Liver (tissue), 9 donors: ENCODE measurements around the gene CIAPIN1. TPM values are rescaled to one million over a fixed set of nuclear protein-coding genes. Genes with fewer than 3 reads are reported as not detected.

Experiments used
- DNase-seq: peaks from one replicate; pipeline ENCODE4 v3.0.0-alpha.2; 2017; ENCODE audit warnings: low spot score
- H3K27ac ChIP-seq, 2 donors: one replicate each; pipeline ENCODE4 v1.7.0; 2013; ENCODE audit warnings: inconsistent platforms in 2 of 2, low read length in 2 of 2, control low read depth in 1 of 2, low read depth in 1 of 2, mild to moderate bottlenecking in 1 of 2
- H3K27me3 ChIP-seq, 4 donors: one replicate each; pipeline versions ENCODE4 v1.6.1 to v1.7.0; 2013; ENCODE audit warnings: low read length in 3 of 4, inconsistent platforms in 1 of 4, mild to moderate bottlenecking in 1 of 4, moderate library complexity in 1 of 4; ENCODE audit not compliant: control insufficient read depth in 4 of 4, insufficient read depth in 4 of 4
- H3K36me3 ChIP-seq, 4 donors: one replicate each; pipeline versions ENCODE4 v1.6.1 to v1.7.0; 2013; ENCODE audit warnings: low read length in 3 of 4, mild to moderate bottlenecking in 3 of 4, low read depth in 1 of 4, moderate library complexity in 1 of 4; ENCODE audit not compliant: control insufficient read depth in 4 of 4, insufficient read depth in 3 of 4
- H3K4me1 ChIP-seq, 4 donors: one replicate each; pipeline versions ENCODE4 v1.6.1 to v1.7.0; 2013; ENCODE audit warnings: low read length in 3 of 4, mild to moderate bottlenecking in 3 of 4, moderate library complexity in 1 of 4; ENCODE audit not compliant: control insufficient read depth in 4 of 4, insufficient read depth in 4 of 4
- H3K4me3 ChIP-seq, 3 donors: one replicate each; pipeline versions ENCODE4 v1.6.1 to v1.7.0; 2013; ENCODE audit warnings: low read length in 3 of 3, control low read depth in 1 of 3, low read depth in 1 of 3, mild to moderate bottlenecking in 1 of 3
- H3K9ac ChIP-seq, 2 donors: one replicate each; pipeline ENCODE4 v1.7.0; 2013; ENCODE audit warnings: low read length in 2 of 2, mild to moderate bottlenecking in 2 of 2, moderate library complexity in 2 of 2, control low read depth in 1 of 2, low read depth in 1 of 2
- H3K9me3 ChIP-seq, 4 donors: one replicate each; pipeline versions ENCODE4 v1.6.1 to v1.7.0; 2013; ENCODE audit warnings: low read length in 3 of 4; ENCODE audit not compliant: control insufficient read depth in 4 of 4
- EGR1 ChIP-seq, 2 donors: IDR thresholded peaks; 2 replicates each; pipeline ENCODE4 v1.6.1; 2016 to 2018; ENCODE audit warnings: antibody characterized with exemption in 2 of 2, low read depth in 2 of 2
- FOXA1 ChIP-seq: IDR thresholded peaks from 2 replicates; pipeline ENCODE4 v1.6.1; 2016; ENCODE audit warnings: antibody characterized with exemption
- FOXA2 ChIP-seq: IDR thresholded peaks from 2 replicates; pipeline ENCODE4 v1.6.1; 2016; ENCODE audit warnings: antibody characterized with exemption
- GABPA ChIP-seq, 2 donors: IDR thresholded peaks in 1 of 2; conservative IDR thresholded peaks in 1 of 2; 2 replicates each; pipeline ENCODE4 v1.6.1; 2016; ENCODE audit warnings: antibody characterized with exemption in 2 of 2, mild to moderate bottlenecking in 1 of 2, moderate library complexity in 1 of 2
- HNF4A ChIP-seq, 2 donors: conservative IDR thresholded peaks; 2 replicates each; pipeline ENCODE4 v1.6.1; 2016; ENCODE audit warnings: antibody characterized with exemption in 2 of 2, mild to moderate bottlenecking in 2 of 2
- JUND ChIP-seq, 2 donors: IDR thresholded peaks; 2 replicates each; pipeline ENCODE4 v1.6.1; 2016; ENCODE audit warnings: antibody characterized with exemption in 2 of 2
- MAX ChIP-seq: IDR thresholded peaks from 2 replicates; pipeline ENCODE4 v1.6.1; 2016; ENCODE audit warnings: antibody characterized with exemption
- NR2F2 ChIP-seq: IDR thresholded peaks from 2 replicates; pipeline ENCODE4 v1.6.1; 2016; ENCODE audit warnings: antibody characterized with exemption
- RAD21 ChIP-seq, 2 donors: IDR thresholded peaks; 2 replicates each; pipeline ENCODE4 v1.6.1; 2016; ENCODE audit warnings: antibody characterized with exemption in 2 of 2, mild to moderate bottlenecking in 2 of 2
- REST ChIP-seq: IDR thresholded peaks from 2 replicates; pipeline ENCODE4 v1.6.1; 2016; ENCODE audit warnings: antibody characterized with exemption, mild to moderate bottlenecking
- RXRA ChIP-seq, 2 donors: IDR thresholded peaks; 2 replicates each; pipeline ENCODE4 v1.6.1; 2017 to 2018; ENCODE audit warnings: antibody characterized with exemption in 2 of 2, mild to moderate bottlenecking in 1 of 2
- SP1 ChIP-seq: IDR thresholded peaks from 2 replicates; pipeline ENCODE4 v1.6.1; 2018; ENCODE audit warnings: antibody characterized with exemption, mild to moderate bottlenecking
- YY1 ChIP-seq: IDR thresholded peaks from 2 replicates; pipeline ENCODE4 v1.6.1; 2016; ENCODE audit warnings: antibody characterized with exemption, mild to moderate bottlenecking
- ZBTB33 ChIP-seq: IDR thresholded peaks from 2 replicates; pipeline ENCODE4 v1.6.1; 2016; ENCODE audit warnings: antibody characterized with exemption
- WGBS: extraction: QIAGEN DNeasy Blood & Tissue Kit; methylation state at CpG from one replicate; pipeline ENCODE4 v1.1.7; 2013; 5-methylcytosine and 5-hydroxymethylcytosine counted together
- polyA plus RNA-seq, 2 donors: library from polyadenylated mRNA; stranded (reverse) in 1 of 2; unstranded in 1 of 2; fragments of 200-250 nt in 1 of 2; fragments of >200 nt in 1 of 2; fragmentation: Nextera tagmentation in 1 of 2; extraction: Ambion mirVana in 1 of 2; gene quantifications; one replicate each; pipeline versions ENCODE4 v1.2.1 to v1.2.3, GENCODE V29; 2013 to 2015
- total RNA-seq, 2 donors: library from RNA; depleted of rRNA; stranded (reverse); fragments of >200 nt; gene quantifications; one replicate each; pipeline ENCODE4 v1.2.3, GENCODE V29; 2014
- donor health status: healthy.
- donor health status: healthy.
- donor health status: healthy.
- donor health status: healthy.
- donor health status: healthy.

The CIAPIN1 gene
- total and polyA plus RNA-seq, 4 donors = 19.5 to 32.7 (median 23.4) TPM

- TF ChIP-seq EGR1 (IDR thresholded peaks at IDR 0.05; ENCODE audit: low read depth in 2 of 2) (no peak), YY1 (no peak), REST (no peak), HNF4A (conservative IDR thresholded peaks at IDR 0.05) (no peak), RAD21 (IDR thresholded peaks at IDR 0.05) (no peak), RXRA (IDR thresholded peaks at IDR 0.05) (no peak), FOXA2 (no peak)
- H3K36me3 ChIP-seq = no peaks in the 10 kb centered on the region
- no peak for DNase-seq
- WGBS = 88% methylated on average over 3 of the region's 3 CpGs
- no peaks in the 10 kb centered on the region for H3K9me3 ChIP-seq
- H3K27ac ChIP-seq = no peak overlapping the region
- no peak overlapping the region for H3K9ac ChIP-seq
- H3K4me3 ChIP-seq = no peak overlapping the region
- no peaks in the 10 kb centered on the region for H3K4me1 ChIP-seq
- no peaks in the 10 kb centered on the region for H3K27me3 ChIP-seq
Observed at GRCh38 chr16:57387598-57388354, 59.4 kb downstream of the CIAPIN1 start.

- Histone ChIP-seq H3K9ac (no peak overlapping the region), H3K9me3 (no peaks in the 10 kb centered on the region), H3K27ac (no peak overlapping the region), H3K36me3 (peaks cover 0 to 10% (median 7%) of the 10 kb centered on the region in 4 donors), H3K4me3 (no peak overlapping the region), H3K4me1 (no peaks in the 10 kb centered on the region), H3K27me3 (no peaks in the 10 kb centered on the region)
- 87% methylated on average over 5 of the region's 5 CpGs for WGBS
- DNase-seq = no peak
- TF ChIP-seq ZBTB33 = no peak
- TF ChIP-seq YY1 = no peak
- no peak for TF ChIP-seq NR2F2
- no peak for TF ChIP-seq RXRA (IDR thresholded peaks at IDR 0.05)
- TF ChIP-seq JUND (IDR thresholded peaks at IDR 0.05) = no peak
- TF ChIP-seq MAX = no peak
- TF ChIP-seq SP1 = no peak
- no peak for TF ChIP-seq GABPA (IDR thresholded peaks at IDR 0.05 in 1 of 2, conservative IDR thresholded peaks at IDR 0.05 in 1 of 2)
- no peak for TF ChIP-seq FOXA1
Observed at GRCh38 chr16:57386381-57386951, 60.7 kb downstream of the CIAPIN1 start.
